Common myeloid progenitor, CD34-positive (primary cell): Measurements from ENCODE around the gene B3GALNT2.
"Not testable (repeated sequence)": the region's sequence is repeated elsewhere in the genome, so short reads cannot be mapped to it uniquely, and the experiment has no call there.

Experiments
- CTCF ChIA-PET: fragments of 350-600 bp; sonication (Branson Sonifier 250); formaldehyde crosslinking; loops from one replicate; lab custom pipeline; 2021; ENCODE audit warnings: antibody characterized with exemption; lab: Charles Lee
- POLR2A ChIA-PET: fragments of 350-600 bp; sonication (Branson Sonifier 250); formaldehyde crosslinking; loops from one replicate; lab custom pipeline; 2021; ENCODE audit warnings: antibody characterized with exemption; lab: Charles Lee
- DNase-seq, 3 donors: peaks; one replicate each; pipeline versions ENCODE4 v3.0.0 to v3.0.0-alpha.2; 2013
- H3K27ac ChIP-seq, 2 experiments: 1 replicate in 1 of 2; 2 replicates in 1 of 2; pipeline ENCODE4 v1.7.0; 2013; ENCODE audit warnings: inconsistent platforms in 2 of 2, low read length in 2 of 2, mild to moderate bottlenecking in 2 of 2, low read depth in 1 of 2, moderate library complexity in 1 of 2; ENCODE audit not compliant: severe bottlenecking in 2 of 2, insufficient read depth in 1 of 2, poor library complexity in 1 of 2
- H3K27me3 ChIP-seq, 5 experiments: replicated peaks in 2 of 5; 1 replicate in 3 of 5; 2 replicates in 2 of 5; pipeline versions ENCODE4 v1.6.1 to v1.7.0; 2013; ENCODE audit warnings: low read length in 4 of 5, mild to moderate bottlenecking in 2 of 5, moderate library complexity in 2 of 5, inconsistent platforms in 1 of 5; ENCODE audit not compliant: insufficient read depth in 5 of 5, control insufficient read depth in 4 of 5
- H3K36me3 ChIP-seq, 4 experiments: 1 replicate in 2 of 4; 2 replicates in 2 of 4; pipeline versions ENCODE4 v1.6.1 to v1.7.0; 2013; ENCODE audit warnings: low read length in 3 of 4, control low read depth in 1 of 4, mild to moderate bottlenecking in 1 of 4; ENCODE audit not compliant: control insufficient read depth in 4 of 4, insufficient read depth in 4 of 4
- H3K4me1 ChIP-seq, 4 experiments: 1 replicate in 3 of 4; 2 replicates in 1 of 4; pipeline versions ENCODE4 v1.6.1 to v1.7.1; 2013; ENCODE audit warnings: low read length in 3 of 4, mild to moderate bottlenecking in 3 of 4, control low read depth in 1 of 4, inconsistent platforms in 1 of 4, moderate library complexity in 1 of 4; ENCODE audit not compliant: control insufficient read depth in 4 of 4, insufficient read depth in 4 of 4; ENCODE audit errors: control extremely low read depth in 1 of 4
- H3K4me3 ChIP-seq, 7 experiments: 1 replicate in 4 of 7; 2 replicates in 3 of 7; pipeline versions ENCODE4 v1.5.1 to v1.7.0; 2013; ENCODE audit warnings: mild to moderate bottlenecking in 7 of 7, low read length in 6 of 7, moderate library complexity in 6 of 7, inconsistent platforms in 2 of 7, low read depth in 2 of 7, control low read depth in 1 of 7; ENCODE audit not compliant: insufficient read depth in 4 of 7, control insufficient read depth in 1 of 7; ENCODE audit errors: extremely low read depth in 1 of 7
- H3K9me3 ChIP-seq, 5 experiments: 1 replicate in 4 of 5; 2 replicates in 1 of 5; pipeline versions ENCODE4 v1.6.1 to v1.7.1; 2013; ENCODE audit warnings: low read length in 4 of 5, mild to moderate bottlenecking in 2 of 5, inconsistent platforms in 1 of 5, low read depth in 1 of 5, moderate library complexity in 1 of 5; ENCODE audit not compliant: control insufficient read depth in 4 of 5, insufficient read depth in 2 of 5; ENCODE audit errors: control extremely low read depth in 1 of 5
- WGBS: methylation state at CpG from one replicate; pipeline ENCODE4 v1.1.5; 2013; ENCODE audit not compliant: insufficient coverage; 5-methylcytosine and 5-hydroxymethylcytosine counted together

The B3GALNT2 gene

GRCh38 chr1:235542845-235543244 is 38.6 kb upstream of the B3GALNT2 start:
- DNase-seq, H3K4me1 ChIP-seq, H3K27ac ChIP-seq, H3K4me3 ChIP-seq, CTCF ChIA-PET, H3K9me3 ChIP-seq, POLR2A ChIA-PET, H3K27me3 ChIP-seq, H3K36me3 ChIP-seq: not testable (repeated sequence)
- WGBS = 89% methylated on average over 7 of the region's 7 CpGs

- Histone ChIP-seq H3K4me3 (no peak overlapping the region), H3K9me3 (no peaks in the 10 kb centered on the region), H3K27me3 (no peaks in the 10 kb centered on the region), H3K27ac (no peak overlapping the region), H3K4me1 (no peaks in the 10 kb centered on the region), H3K36me3 (no peaks in the 10 kb centered on the region)
- POLR2A ChIA-PET = no interaction called here
- CTCF ChIA-PET = no interaction called here
- DNase-seq = no peak
- 94% methylated on average over 4 of the region's 8 CpGs for WGBS
These were observed 29.4 kb upstream of the B3GALNT2 start for GRCh38 chr1:235533476-235534168.

GRCh38 chr1:235532360-235532759 is 28.1 kb upstream of the B3GALNT2 start:
- Histone ChIP-seq H3K4me1 (no peaks in the 10 kb centered on the region), H3K27ac (no peak overlapping the region), H3K4me3 (no peak overlapping the region), H3K36me3 (no peaks in the 10 kb centered on the region), H3K27me3 (no peaks in the 10 kb centered on the region), H3K9me3 (no peaks in the 10 kb centered on the region)
- POLR2A ChIA-PET = interaction anchor here (0.6 kb wide), 1 partner anchor 446 kb away, joined by 3 read pairs; no protein-coding TSS in a partner anchor
- WGBS = 100% methylated on average over 1 of the region's 2 CpGs
- DNase-seq = no peak
- CTCF ChIA-PET = interaction anchor here (1.0 kb wide), 1 partner anchor 8 kb away, joined by 3 read pairs; no protein-coding TSS in a partner anchor

- H3K27me3 ChIP-seq = no peaks in the 10 kb centered on the region
- WGBS = 87% methylated on average over 4 of the region's 4 CpGs
- no peaks in the 10 kb centered on the region for H3K9me3 ChIP-seq
- POLR2A ChIA-PET = no interaction called here
- H3K4me1 ChIP-seq = no peaks in the 10 kb centered on the region
- CTCF ChIA-PET = interaction anchor here (0.6 to 1.7 kb wide), 5 partner anchors 9 to 74 kb away, joined by 3 to 7 read pairs (median 4); no protein-coding TSS in a partner anchor
- no peak overlapping the region for H3K27ac ChIP-seq
- DNase-seq = no peak
- no peak overlapping the region for H3K4me3 ChIP-seq
- H3K36me3 ChIP-seq = no peaks in the 10 kb centered on the region
These were observed 23.1 kb upstream of the B3GALNT2 start for GRCh38 chr1:235527196-235527814.

GRCh38 chr1:235525314-235525713 is 21.1 kb upstream of the B3GALNT2 start:
- DNase-seq = no peak
- WGBS = 71% methylated on average over 4 of the region's 4 CpGs
- Histone ChIP-seq H3K27me3 (no peaks in the 10 kb centered on the region), H3K27ac (no peak overlapping the region), H3K4me3 (no peak overlapping the region), H3K4me1 (no peaks in the 10 kb centered on the region), H3K36me3 (no peaks in the 10 kb centered on the region), H3K9me3 (no peaks in the 10 kb centered on the region)
- ChIA-PET POLR2A (no interaction called here), CTCF (no interaction called here)

GRCh38 chr1:235516862-235517446 is 12.7 kb upstream of the B3GALNT2 start:
- Histone ChIP-seq H3K27me3 (no peaks in the 10 kb centered on the region), H3K27ac (no peak overlapping the region), H3K9me3 (no peaks in the 10 kb centered on the region), H3K4me3 (no peak overlapping the region), H3K4me1 (no peaks in the 10 kb centered on the region), H3K36me3 (no peaks in the 10 kb centered on the region)
- no peak for DNase-seq
- ChIA-PET CTCF (interaction anchor here (1.3 to 4.8 kb wide), 3 partner anchors 84 to 455 kb away, joined by 3 to 49 read pairs (median 8); no protein-coding TSS in a partner anchor), POLR2A (no interaction called here)
- WGBS = 98% methylated on average over 4 of the region's 6 CpGs
